Ecto neural progenitor cell (in vitro differentiated cells): Measurements from ENCODE around the gene ZNG1C.
"Not testable (repeated sequence)": the region's sequence is repeated elsewhere in the genome, so short reads cannot be mapped to it uniquely, and the experiment has no call there.

Experiments used
- DNase-seq: peaks from one replicate; pipeline ENCODE4 v3.0.0-alpha.2; 2018; ENCODE audit warnings: low spot score

ZNG1C gene

GRCh38 chr9:68241683-68242082, at the start of gene ZNG1C:
ZNG1C (plus strand) TSS chr9:68241983; CDS start chr9:68242032, 49 bp downstream.
- DNase-seq: not testable (repeated sequence)

- not testable (repeated sequence) for DNase-seq
Observed at GRCh38 chr9:68242437-68242836, 654 bp downstream of the ZNG1C start.

- DNase-seq: not testable (repeated sequence)
Observed at GRCh38 chr9:68281041-68281440, 39.3 kb downstream of the ZNG1C start.

GRCh38 chr9:68302567-68302966, 60.8 kb downstream of the ZNG1C start, which contains the start of gene FOXD4L3:
FOXD4L3 (plus strand) TSS chr9:68302867; CDS start chr9:68302952, 85 bp downstream.
- DNase-seq: not testable (repeated sequence)

DNA sequence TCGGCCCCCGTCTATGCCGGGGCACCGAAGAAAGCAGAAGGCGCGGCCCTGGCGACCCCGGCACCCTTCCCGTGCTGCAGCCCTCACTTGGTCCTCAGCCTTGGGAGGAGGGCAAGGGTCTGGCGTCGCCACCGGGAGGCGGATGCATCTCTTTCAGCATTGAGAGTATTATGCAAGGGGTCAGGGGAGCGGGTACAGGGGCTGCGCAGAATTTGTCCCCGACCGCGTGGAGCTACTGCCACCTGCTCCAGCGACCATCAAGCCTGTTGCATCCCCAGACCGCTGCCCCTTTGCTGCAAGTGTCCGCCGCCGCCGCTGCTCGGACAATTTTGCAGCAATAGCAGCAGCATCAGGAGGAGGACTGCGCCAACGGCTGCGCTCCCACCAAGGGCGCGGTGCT, 62.0 kb downstream of the ZNG1C start:
- not testable (repeated sequence) for DNase-seq

DNA sequence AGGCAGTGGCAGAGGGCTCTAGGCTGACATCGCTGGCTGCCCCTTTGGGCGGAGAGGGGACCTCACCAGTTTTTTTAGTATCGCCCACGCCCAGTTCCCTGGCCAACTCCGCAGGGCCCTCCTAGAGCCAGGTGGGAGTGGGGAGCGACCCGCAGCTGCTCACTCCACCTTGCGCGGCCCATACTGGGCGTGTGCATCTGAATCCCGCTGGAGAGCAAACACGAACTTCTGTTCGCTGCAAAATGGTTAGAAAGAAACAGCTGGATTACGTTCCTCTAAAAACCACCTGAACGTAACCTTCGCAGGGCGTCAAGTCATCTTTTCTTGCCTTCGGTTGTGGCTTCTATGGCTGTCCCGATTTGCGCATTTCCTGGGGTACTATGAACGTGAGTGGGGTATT, 62.4 kb downstream of the ZNG1C start:
- DNase-seq: not testable (repeated sequence)

DNA sequence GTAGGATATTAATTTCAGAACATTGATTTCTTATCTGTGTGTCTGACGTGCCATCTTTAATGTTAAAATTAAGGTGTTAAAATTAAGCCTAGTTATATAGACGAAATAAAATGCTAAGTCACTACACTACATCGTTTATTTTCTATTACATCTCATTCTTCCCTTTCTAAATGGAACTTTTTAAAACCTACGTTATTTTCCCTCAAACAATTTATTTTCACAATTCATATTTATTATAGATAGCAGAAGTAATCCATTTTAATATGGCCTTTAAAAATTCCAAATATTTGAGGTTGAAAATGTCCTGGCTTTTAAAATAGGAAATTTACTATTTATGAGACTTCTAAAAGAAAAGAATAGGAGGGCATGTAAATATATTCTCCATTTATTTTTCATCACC, 63.0 kb downstream of the ZNG1C start:
- DNase-seq: not testable (repeated sequence)

GRCh38 chr9:68305680-68306285, 64.0 kb downstream of the ZNG1C start:
- DNase-seq: not testable (repeated sequence)

GRCh38 chr9:68306391-68306964, 64.7 kb downstream of the ZNG1C start:
- peak; percentile 14 for DNase-seq

- DNase-seq: not testable (repeated sequence)
Observed at GRCh38 chr9:68307127-68307526, 65.3 kb downstream of the ZNG1C start.

DNA sequence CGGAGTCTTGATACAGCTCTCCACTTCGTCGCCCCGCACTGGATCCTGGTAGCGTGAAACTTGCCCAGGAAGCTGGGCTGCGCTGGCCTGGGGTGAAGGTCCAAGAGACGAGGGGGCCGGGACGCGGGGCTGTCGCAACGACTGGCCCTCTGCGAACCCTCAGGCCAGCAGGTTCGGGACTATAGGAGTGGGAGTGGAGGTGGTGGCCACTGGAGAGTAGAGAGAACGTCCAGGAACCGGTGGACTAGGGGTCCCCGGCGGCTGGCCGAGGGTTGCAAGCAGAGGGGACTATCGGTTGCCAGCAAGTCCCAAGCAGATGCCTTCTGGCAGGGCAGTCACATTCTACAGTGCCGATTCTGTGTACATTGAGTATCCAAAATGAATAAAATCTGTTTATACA, 65.9 kb downstream of the ZNG1C start:
- DNase-seq: not testable (repeated sequence)

DNA sequence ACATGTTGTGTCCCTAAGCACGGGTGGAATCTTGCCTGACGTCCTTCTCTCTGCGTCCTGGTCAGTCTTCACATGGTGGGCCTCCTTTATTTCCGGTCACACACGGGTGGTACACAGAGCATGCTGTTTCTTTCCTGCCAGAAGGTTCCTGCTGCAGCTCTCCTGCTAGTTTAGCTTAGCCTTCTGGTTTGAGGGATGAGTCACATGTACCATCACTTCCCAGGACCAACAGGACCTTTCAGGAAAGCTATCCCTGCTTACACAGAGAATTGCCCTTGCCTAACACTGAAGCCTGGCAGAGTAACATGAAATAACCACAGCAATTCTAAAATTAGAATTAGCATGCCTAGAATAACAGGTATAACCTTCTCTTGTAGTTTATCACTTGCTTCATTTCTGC, 69.4 kb downstream of the ZNG1C start:
- not testable (repeated sequence) for DNase-seq

DNA sequence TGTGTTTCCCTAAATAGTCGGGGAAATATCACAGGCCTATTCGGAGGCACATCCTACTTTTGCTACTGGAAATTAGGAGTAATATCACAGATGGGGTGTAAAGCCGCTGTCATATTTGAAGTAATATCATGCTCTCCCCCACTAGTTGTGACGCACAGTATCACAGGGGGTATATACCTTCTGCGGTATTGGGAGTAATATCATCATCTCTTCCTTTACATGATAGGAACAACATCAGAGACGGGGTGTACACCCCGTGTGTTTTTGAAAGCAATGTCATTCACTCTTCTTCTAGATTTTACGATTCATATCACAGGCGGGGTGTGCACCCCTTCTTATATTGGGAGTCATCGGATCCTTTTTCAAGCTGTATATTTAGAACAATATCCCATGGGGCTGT, 76.4 kb downstream of the ZNG1C start:
- DNase-seq: peak; percentile 1

DNA sequence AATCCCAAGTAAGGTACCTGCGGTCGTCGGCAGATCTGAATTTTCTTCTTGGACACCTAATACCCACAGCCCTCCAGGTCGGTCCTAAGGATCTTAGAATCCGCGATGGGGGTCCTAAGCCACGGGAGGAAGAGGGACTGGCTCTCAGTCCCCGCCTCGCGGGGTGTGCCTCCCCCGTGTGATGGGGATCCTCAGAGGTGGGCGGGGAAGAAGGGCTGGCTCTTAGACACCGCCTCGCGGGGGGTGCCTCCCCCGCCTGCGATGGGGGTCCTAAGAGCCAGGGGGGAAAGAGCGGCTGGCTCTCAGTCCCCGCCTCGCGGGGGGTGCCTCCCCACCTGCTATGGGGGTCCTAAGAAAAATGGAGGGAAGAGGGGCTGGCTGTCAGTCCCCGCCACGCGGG, 82.0 kb downstream of the ZNG1C start:
- not testable (repeated sequence) for DNase-seq

DNA sequence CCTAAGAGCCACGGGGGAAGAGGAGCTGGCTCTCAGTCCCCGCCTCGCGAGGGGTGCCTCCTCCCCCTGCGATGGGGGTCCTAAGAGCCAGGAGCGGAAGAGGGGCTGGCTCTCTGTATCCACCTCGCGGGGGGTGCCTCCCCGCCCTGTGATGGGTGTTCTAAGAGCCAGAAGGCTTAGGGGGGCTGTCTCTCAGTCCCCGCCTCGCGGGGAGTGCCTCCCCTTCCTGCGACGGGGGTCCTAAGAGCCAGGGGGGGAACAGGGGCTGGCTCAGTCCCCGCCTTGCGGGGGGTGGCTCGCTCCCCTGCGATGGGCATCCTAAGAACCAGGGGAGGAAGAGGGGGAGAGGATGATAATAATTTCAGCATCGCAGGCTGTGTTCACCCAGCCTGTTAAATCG, 82.7 kb downstream of the ZNG1C start:
- DNase-seq: not testable (repeated sequence)

- DNase-seq: not testable (repeated sequence)
Observed at GRCh38 chr9:68329106-68329505, 87.3 kb downstream of the ZNG1C start.

DNA sequence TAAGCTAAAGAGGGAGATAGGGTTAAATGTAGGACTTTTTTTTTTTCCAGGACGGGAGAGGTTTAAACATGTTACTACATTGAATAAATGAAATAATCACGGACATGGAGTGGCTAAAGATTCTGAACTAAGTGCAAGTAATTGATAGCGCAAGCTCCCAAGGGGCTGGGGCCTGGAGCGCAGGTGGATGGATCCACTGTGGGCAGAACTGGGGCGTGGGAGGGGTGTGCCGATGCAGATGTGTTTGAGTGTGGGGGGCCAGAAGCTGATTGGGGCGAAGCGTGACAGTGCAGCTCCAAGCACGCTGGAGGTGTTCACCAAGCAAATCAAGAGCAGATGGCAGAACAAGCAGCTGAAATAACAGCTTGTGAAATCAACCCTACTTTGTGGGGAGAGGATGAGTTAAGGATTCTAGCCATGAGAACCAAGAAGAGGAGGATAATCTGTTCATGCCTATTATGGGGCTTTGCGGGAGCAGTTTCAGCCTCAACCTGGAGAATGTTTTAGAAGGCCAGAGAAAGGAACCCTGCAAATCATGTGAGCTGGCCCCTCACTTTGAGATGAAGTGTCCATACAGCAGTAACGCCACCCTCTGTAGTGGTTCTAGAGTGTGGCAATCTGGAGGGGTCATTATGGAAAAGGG, 88.9 kb downstream of the ZNG1C start:
- peak; percentile 15 for DNase-seq

DNA sequence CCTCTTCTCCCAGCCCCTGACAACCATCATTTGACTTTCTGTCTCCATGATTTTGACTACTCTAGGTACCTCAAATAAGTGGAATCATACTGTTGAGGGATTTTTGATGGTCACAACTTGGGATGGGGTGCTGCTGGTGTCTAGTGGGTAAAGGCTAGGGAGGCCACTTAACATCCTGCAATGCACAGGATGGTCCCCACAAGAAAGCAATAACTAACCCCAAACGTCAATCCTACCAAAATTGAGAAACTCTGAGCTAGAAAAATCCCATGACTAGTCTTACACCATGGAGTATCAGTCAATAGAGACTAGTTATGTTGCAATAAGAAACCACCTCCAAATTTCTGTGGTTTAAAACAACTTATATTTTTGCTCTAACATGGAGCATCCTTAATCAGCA, 90.3 kb downstream of the ZNG1C start:
- DNase-seq: not testable (repeated sequence)

DNA sequence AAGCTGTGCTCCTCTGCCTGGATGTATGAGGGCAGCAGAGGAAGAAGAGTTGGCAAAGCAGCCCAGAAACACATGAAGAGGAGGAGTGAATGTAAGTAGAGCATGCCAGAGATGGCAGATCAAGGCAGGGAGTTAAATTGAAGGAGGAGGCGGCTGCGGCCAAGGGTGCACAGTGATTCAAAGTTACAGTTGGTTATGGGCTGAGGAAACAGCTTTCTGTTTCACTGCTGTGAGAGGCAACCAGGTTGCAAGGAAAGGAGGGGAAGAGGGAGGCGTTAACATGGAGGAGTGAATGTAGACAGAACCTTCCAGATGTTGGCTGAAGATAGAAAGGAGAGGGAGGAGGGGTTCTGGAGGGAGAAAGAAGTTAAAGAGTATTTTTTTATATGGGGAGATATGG, 94.2 kb downstream of the ZNG1C start:
- not testable (repeated sequence) for DNase-seq

DNA sequence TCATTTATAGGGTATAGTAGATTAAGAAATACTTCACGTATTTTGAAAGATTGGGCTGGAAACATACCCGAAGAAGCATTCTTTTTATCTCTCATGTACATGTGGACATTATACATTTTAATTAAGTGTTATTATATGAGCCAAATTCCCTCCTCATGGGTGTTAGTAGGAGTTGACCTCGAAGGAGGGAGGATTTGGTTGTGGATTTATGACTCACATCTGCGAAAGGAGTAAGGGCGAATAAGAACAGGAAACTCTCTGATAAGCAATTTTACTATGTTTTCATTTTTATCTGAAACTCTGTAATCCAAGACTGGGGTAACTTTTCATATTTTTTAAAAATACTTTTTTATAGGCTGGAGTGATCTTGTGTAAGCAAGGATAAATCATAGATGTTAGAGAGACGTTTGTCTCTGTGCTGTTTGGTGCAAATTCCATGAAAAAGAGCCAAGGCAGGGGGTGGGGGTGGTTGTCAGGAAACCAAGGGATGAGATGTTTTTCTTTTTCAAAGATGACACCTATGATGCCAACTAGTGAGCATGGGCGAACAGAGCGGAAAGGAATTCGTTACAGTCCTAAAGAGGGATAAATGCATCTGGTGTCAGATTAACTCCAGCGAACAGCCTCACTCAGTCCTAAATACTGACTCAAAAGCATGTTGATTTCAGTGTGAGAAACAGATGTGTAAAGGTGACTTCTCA, 95.0 kb downstream of the ZNG1C start:
- not testable (repeated sequence) for DNase-seq

GRCh38 chr9:68338000-68338399, 96.2 kb downstream of the ZNG1C start:
- not testable (repeated sequence) for DNase-seq

GRCh38 chr9:68342265-68343025, 100.7 kb downstream of the ZNG1C start:
- DNase-seq: not testable (repeated sequence)
